Lung (tissue), 12 donors: Measurements from ENCODE around the gene ZNF618. TPM values are rescaled to one million over a fixed set of nuclear protein-coding genes. Genes with fewer than 3 reads are reported as not detected.

Experiments
- ATAC-seq: fragments of 200-7000 bp; cut with Tn5 transposase; one replicate; pipeline ENCODE4 v1.9.1; 2020; ENCODE audit warnings: moderate number of reproducible peaks; ENCODE audit not compliant: insufficient read depth, low FRiP score
- DNase-seq, 3 donors: peaks; one replicate each; pipeline ENCODE4 v3.0.0-alpha.2; 2013 to 2017
- H3K27ac ChIP-seq, 2 donors: one replicate each; pipeline ENCODE4 v1.5.1; 2013; ENCODE audit warnings: mild to moderate bottlenecking in 2 of 2, moderate library complexity in 2 of 2, control low read depth in 1 of 2, inconsistent platforms in 1 of 2, low read depth in 1 of 2, low read length in 1 of 2
- H3K27me3 ChIP-seq, 3 donors: one replicate each; pipeline ENCODE4 v1.5.1; 2013; ENCODE audit warnings: low read length in 2 of 3; ENCODE audit not compliant: control insufficient read depth in 3 of 3, insufficient read depth in 3 of 3
- H3K36me3 ChIP-seq, 4 donors: one replicate each; pipeline ENCODE4 v1.5.1; 2013; ENCODE audit warnings: low read length in 4 of 4, mild to moderate bottlenecking in 1 of 4, moderate library complexity in 1 of 4; ENCODE audit not compliant: control insufficient read depth in 4 of 4, insufficient read depth in 4 of 4
- H3K4me1 ChIP-seq, 5 donors: one replicate each; pipeline ENCODE4 v1.5.1; 2013; ENCODE audit warnings: low read length in 5 of 5, mild to moderate bottlenecking in 2 of 5, moderate library complexity in 1 of 5; ENCODE audit not compliant: control insufficient read depth in 5 of 5, insufficient read depth in 5 of 5
- H3K4me3 ChIP-seq: one replicate; pipeline ENCODE4 v1.5.1; 2013; ENCODE audit warnings: mild to moderate bottlenecking, control low read depth, moderate library complexity
- H3K9ac ChIP-seq, 2 donors: one replicate each; pipeline ENCODE4 v1.5.1; 2013; ENCODE audit warnings: low read length in 2 of 2, control low read depth in 1 of 2; ENCODE audit not compliant: insufficient read depth in 1 of 2
- H3K9me3 ChIP-seq, 4 donors: one replicate each; pipeline ENCODE4 v1.5.1; 2013; ENCODE audit warnings: low read length in 3 of 4, mild to moderate bottlenecking in 1 of 4, moderate library complexity in 1 of 4; ENCODE audit not compliant: control insufficient read depth in 4 of 4, insufficient read depth in 3 of 4
- WGBS, 2 donors: extraction: QIAGEN DNeasy Blood & Tissue Kit; methylation state at CpG; one replicate each; pipeline ENCODE4 v1.1.7; 2013; 5-methylcytosine and 5-hydroxymethylcytosine counted together
- polyA plus RNA-seq, 2 donors: library from polyadenylated mRNA; stranded (reverse); fragments of 200-250 nt; gene quantifications; one replicate each; pipeline ENCODE4 v1.2.1, GENCODE V29; 2013
- total RNA-seq, 2 donors: library from RNA; depleted of rRNA in 1 of 2; stranded (reverse); fragments of >200 nt in 1 of 2; gene quantifications; one replicate each; pipeline ENCODE4 v1.2.1, GENCODE V29; 2014 to 2021
- TF ChIP-seq, protein P1 (sequence below): IDR thresholded peaks from 2 replicates; pipeline ENCODE4 v1.5.1; 2012; ENCODE audit warnings: mild to moderate bottlenecking; ENCODE audit errors: control extremely low read depth, extremely low read depth
- donor health status: control.
- donor health status: control.
- donor health status: Bipolar disorder and iron deficiency.
- donor health status: healthy.
- donor health status: DM: yes; HTN: yes; CAD: no.

Gene ZNF618
- total and polyA plus RNA-seq, 4 donors = 1.6 to 16.3 (median 6.0) TPM

DNA sequence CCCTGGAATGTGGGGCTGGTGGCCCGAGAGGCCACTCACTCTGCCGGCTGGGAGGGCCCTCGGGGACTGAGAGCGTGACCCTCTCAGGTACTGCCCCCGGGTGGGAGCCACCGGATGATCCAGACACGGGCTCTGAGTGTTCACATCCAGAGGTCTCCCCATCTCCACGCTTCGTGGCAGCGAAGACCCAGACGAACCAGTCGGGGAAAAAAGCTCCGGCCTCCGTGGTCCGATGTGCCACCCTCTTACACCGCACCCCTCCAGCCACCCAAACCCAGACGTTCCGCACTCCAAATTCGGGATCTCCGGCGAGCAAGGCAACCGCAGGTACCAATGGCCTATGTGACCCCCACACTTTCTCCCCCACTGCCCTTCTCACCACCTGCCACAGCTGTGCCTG is 152.5 kb downstream of the ZNF618 start:
- Histone ChIP-seq H3K4me1 (peaks cover 0 to 4% (median 0%) of the 10 kb centered on the region in 5 donors), H3K9ac (no peak overlapping the region), H3K27me3 (no peaks in the 10 kb centered on the region), H3K9me3 (peaks cover 0 to 5% (median 5%) of the 10 kb centered on the region in 4 donors), H3K4me3 (no peak overlapping the region), H3K27ac (no peak overlapping the region), H3K36me3 (peaks cover 0 to 36% (median 26%) of the 10 kb centered on the region in 4 donors)
- DNase-seq = peak in 1 of 3 donors; percentile 9
- no peak for ATAC-seq
- 96 to 97% methylated on average over 18 to 22 of the region's 22 CpGs for WGBS, 2 donors
- TF ChIP-seq, protein P1, sequence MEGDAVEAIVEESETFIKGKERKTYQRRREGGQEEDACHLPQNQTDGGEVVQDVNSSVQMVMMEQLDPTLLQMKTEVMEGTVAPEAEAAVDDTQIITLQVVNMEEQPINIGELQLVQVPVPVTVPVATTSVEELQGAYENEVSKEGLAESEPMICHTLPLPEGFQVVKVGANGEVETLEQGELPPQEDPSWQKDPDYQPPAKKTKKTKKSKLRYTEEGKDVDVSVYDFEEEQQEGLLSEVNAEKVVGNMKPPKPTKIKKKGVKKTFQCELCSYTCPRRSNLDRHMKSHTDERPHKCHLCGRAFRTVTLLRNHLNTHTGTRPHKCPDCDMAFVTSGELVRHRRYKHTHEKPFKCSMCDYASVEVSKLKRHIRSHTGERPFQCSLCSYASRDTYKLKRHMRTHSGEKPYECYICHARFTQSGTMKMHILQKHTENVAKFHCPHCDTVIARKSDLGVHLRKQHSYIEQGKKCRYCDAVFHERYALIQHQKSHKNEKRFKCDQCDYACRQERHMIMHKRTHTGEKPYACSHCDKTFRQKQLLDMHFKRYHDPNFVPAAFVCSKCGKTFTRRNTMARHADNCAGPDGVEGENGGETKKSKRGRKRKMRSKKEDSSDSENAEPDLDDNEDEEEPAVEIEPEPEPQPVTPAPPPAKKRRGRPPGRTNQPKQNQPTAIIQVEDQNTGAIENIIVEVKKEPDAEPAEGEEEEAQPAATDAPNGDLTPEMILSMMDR = no peak

DNA sequence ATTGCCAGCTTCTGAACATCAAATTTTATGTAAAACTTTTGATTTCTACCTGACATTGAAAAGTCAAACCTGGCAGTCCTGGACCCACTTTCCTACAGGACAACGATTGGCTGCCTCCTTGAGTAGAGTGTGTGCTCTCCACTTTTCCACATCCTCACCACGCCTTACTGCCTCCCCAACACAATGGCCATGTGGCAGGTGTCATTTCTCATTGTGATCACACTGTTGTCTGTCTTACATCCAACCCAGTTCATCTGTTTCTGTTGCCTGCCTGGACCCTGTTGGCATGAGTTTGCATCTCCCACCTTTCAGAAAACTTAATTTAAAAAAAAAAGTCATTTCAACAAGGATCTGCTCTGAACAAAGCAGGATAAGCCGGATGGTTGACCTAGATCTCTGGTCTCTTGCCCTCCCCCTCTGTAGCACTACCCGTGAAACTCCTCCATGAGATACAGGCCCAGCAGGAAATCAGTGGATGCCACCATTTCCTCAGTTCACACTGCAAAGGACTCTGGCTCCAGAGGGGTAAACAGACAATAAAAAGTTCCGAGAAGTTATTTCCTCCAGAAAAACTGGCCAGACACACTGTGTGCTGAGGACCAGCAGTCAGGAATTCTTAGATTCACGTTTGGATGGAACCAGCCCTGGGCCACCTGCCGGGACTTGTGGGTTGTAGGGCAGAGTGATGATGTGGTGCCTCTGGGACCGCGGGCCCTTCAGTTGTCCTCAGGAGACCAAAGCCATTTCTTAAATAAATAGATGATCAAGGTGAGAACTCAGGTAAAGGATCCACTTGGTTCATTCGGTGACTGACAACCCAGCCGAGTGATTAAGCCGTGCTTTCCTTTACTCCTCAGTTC is 153.4 kb downstream of the ZNF618 start:
- H3K36me3 ChIP-seq = peaks cover 0 to 45% (median 30%) of the 10 kb centered on the region in 4 donors
- no peak overlapping the region for H3K4me3 ChIP-seq
- peaks cover 0 to 4% (median 0%) of the 10 kb centered on the region in 5 donors for H3K4me1 ChIP-seq
- ATAC-seq = no peak
- WGBS, 2 donors = 80% methylated on average over 12 of the region's 12 CpGs
- no peaks in the 10 kb centered on the region for H3K27me3 ChIP-seq
- DNase-seq = no peak
- H3K27ac ChIP-seq = no peak overlapping the region
- TF ChIP-seq, protein P1 = no peak
- no peak overlapping the region for H3K9ac ChIP-seq
- peaks cover 0 to 1% (median under 1%) of the 10 kb centered on the region in 4 donors for H3K9me3 ChIP-seq

DNA sequence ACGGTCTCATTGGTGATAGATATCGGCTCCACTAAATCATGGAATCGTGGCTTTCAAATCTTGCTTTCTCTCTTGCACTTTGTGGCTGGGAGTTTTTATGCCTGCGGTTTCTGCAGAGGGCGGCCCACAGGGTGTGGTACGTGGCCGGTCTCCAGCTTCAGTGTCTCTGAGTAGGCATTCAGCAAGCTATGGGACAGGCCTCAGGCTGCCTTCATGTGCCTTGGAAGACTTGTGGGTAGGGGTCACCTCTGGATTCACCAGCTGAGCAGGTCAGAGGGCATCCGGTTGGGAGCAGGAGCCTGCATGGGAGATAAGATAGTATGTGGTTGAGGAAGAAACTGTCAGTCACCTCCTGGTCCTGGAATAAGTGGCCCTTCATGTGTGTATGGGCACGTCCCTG is 154.3 kb downstream of the ZNF618 start:
- WGBS, 2 donors = 91 to 93% methylated on average over 9 of the region's 9 CpGs
- Histone ChIP-seq H3K4me1 (peaks cover 0 to 4% (median 0%) of the 10 kb centered on the region in 5 donors), H3K4me3 (no peak overlapping the region), H3K9me3 (no peaks in the 10 kb centered on the region), H3K36me3 (peaks cover 0 to 50% (median 31%) of the 10 kb centered on the region in 4 donors), H3K9ac (no peak overlapping the region), H3K27me3 (no peaks in the 10 kb centered on the region), H3K27ac (no peak overlapping the region)
- peak in 1 of 3 donors; percentile 7 for DNase-seq
- no peak for ATAC-seq
- TF ChIP-seq, protein P1 = no peak
